ENCODE results near the gene NRXN3.

- TF ChIP-seq CTCF (conservative IDR thresholded peaks at IDR 0.05; ENCODE audit: low read length): no peak
- TF ChIP-seq EZH2phosphoT487 (IDR thresholded peaks at IDR 0.05; ENCODE audit: borderline replicate concordance, low read depth, low read length): no peak
These were observed 1532.0 kb downstream of the NRXN3 start for GRCh38 chr14:79702197-79702596.
